GM18867 (cell line): ENCODE data around the gene ACACA.
"Not testable (repeated sequence)": the region's sequence is repeated elsewhere in the genome, so short reads cannot be mapped to it uniquely, and the experiment has no call there.

Experiments
- ATAC-seq: cut with Tn5 transposase; IDR thresholded peaks from one replicate; pipeline ENCODE4 v1.9.1; 2021; ENCODE audit warnings: mild to moderate bottlenecking, moderate library complexity; ENCODE audit not compliant: unreplicated experiment

Gene ACACA

DNA sequence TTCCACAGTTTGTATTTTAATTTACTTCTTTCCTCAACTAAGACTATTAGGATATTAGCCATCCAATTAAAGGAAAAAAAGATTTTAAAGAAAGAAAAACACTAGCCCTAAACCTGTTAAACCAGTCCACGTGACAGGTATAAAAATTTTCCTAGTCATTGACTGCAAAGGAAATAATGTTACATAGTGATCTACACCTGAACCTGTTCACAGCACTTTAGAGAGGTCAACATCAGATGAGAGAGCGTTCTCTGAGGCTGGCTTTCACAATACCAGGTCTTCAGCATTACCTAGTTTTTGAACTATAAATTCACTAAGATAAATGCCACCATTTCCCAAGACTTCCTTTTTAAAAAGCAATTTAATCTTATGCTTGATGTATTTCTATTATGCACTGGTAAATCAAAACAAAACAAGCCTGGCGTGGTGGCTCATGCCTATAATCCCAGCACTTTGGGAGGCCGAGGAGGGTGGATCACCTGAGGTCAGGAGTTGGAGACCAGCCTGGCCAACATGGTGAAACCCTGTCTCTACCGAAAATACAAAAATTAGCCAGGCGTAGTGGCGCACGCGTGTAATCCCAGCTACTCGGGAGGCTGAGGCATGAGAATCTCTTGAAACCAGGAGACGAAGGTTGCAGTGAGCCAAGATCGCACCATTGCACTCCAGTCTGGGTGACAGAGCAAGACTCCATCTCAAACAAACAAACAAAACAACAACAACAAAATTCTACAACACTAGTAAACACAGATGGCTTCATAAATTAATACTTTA lies 49.7 kb downstream of the ACACA start:
- ATAC-seq, result not testable (repeated sequence)

DNA sequence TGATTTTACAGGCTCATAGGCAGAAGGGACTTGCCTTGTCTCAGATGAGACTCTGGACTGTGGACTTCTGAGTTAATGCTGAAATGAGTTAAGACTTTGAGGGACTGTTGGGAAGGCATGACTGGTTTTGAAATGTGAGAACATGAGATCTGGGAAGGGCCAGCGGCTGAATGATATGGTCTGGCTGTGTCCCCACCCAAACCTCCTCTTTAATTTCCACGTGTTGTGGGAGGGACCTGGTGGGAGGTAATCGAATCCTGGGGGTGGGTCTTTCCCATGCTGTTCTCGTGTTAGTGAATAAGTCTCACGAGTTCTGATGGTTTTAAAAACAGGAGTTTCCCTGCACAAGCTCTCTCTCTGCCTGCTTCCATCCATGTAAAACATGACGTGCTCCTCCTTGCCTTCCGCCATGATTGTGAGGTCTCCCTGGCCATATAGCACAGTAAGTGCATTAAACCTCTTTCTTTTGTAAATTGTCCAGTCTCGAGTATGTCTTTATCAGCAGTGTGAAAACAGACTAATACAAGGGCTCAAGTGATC lies 59.7 kb downstream of the ACACA start:
- not testable (repeated sequence) for ATAC-seq

DNA sequence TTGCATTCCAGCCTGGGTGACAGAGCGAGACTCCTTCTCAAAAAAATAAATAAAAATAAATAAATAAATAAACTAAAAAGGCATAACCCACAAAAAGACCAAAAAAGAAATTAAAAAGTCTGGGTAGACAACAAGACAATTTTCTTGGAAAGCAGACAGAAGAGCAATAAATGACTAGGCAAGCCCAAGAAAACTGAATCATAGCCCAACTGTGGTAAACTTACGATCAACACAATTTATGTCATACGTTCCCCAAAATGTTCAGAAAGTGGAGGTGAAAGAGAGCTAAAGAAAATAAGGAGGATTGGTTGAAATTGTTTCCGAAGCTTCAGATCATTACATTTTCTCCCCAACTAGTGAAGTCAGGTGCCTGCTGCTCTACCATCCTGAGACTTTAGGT lies 62.1 kb downstream of the ACACA start:
- ATAC-seq, result no peak

DNA sequence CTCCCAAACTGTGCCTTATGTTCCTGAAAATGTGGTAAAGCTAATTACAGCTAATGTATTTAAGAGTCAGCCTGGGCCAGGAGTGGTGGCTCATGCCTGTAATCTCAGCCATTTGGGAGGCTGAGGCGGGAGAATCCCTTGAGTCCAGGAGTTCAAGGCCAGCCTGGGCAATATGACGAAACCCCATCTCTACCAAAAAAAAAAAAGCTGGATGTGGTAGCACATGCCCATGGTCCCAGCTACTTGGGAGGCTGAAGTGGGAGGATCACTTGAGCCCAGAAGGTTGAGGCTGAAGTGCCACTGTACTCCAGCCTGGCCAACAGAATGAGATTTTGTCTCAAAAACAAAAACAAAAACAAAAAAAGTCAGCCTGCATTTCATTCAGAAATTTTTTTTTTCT lies 64.0 kb downstream of the ACACA start:
- ATAC-seq, result no peak

DNA sequence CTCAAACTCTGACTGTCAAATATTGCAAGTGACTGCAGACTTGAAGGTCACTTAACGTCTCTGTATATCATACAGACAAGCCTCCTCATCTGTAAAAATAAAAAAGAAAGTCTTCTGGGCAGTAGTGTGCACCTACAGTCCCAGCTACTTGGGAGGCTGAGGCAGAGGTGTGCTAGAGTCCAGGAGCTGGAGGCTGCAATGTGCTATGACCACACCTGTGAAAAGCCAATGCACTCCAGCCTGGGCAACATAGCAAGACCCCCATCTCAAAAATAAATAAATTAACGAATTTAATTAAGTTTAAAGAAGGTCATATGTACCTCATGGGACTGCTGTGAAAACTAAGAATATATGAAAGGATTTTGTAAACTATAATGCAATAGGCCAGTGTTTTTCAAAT lies 65.8 kb downstream of the ACACA start:
- ATAC-seq, result no peak

DNA sequence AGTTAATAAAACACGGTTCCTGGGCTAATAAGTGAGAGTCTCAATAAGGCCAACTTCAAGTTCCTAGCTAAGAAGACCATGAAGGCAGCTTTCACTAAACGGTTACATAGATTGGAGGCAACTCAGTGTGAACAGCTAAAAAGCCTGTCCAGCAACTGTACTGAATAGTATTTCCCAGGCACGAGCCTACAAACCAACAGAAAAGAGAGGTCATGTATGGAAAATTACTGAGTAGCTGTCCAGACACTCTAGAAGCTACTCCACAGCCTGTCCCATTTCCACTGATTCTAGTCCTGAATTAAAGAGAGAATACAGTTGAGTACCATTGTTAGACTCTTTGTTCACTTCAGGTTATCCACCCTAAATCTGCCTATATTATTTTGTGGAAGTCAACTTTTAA lies 67.3 kb downstream of the ACACA start:
- ATAC-seq, result no peak

DNA sequence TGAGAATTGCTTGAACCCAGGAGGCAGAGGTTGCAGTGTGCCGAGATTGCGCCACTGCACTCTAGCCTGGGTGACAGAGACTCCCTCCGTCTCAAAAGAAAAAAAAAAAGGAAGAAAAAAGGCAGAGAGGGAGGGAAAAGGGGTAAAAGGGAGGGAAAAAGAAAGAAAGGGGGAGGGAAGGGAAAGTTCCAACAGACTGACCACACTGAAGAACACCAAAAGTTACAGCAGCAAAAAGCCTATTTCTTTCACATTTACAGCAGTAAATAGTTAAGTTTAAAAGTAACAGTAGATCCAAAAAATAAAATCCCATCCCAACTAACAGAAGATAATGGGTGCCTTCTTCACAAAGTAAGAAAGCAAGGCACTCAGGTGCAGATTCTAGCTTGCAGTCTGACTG lies 67.8 kb downstream of the ACACA start:
- no peak for ATAC-seq

DNA sequence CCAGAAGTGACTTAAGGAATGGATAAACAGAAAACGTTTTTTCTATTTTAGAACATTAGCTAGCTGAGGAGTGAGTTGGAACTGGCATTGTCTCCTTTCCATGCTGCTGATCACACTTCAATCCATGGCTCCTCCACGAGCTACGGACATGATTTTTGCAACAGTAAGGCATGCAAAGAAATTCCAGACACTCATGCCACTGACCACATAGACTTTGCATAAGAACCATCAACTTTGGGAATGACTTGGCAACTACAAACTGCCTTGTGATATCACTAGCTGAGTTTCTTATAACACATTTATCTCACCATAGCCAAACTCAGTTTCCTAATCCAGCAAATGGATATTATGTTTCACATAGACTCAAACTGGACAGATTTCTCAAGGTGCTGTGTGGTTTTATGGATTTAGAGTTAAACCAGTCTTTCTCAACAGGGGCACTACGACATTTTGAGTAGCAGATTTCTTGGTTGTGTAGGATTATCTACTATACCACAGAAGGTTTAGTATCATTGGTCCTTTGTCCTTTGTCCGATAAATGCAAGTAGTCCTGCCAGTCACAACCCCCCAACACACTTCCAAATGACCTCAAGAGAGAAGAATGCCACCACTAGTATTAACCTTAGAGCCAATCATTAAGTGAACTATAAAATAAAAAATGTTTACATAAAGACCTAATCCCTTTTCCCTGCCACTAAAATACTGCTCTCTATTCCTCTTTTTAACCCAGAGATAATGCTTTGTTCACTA lies 79.1 kb downstream of the ACACA start:
- ATAC-seq, result no peak

DNA sequence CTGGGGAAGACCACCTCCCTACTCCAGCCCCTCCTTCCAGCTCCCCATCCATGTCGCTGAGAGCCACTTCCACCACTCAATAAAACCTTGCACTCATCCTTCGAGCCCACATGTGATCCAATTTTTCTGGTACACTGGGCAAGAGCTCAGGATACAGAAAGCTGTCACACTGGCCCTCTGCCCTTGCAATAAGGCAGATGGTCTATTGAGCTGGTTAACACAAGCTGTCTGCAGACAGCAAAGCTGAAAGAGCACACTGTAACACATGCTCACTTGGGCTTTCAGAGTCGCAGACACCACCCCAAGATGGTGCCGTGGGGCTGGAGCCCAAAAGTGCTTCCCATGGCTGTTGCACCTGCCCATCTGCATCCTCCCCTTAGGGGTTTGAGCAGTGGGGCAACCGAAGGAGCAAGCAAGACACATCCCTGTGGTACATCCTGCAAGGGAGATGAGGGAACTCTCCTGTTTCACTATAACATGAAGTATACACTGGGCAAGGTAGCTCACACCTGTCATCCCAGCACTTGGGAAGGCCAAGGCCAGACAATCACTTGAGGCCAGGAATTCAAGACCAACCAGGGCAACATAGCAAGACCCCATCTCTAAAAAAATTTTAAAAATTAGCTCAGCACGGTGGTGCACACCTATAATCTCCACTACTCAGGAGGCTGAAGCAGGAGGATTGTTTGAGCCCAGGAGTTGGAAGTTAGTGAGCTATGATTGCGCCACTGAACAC lies 83.6 kb downstream of the ACACA start:
- ATAC-seq, result no peak

DNA sequence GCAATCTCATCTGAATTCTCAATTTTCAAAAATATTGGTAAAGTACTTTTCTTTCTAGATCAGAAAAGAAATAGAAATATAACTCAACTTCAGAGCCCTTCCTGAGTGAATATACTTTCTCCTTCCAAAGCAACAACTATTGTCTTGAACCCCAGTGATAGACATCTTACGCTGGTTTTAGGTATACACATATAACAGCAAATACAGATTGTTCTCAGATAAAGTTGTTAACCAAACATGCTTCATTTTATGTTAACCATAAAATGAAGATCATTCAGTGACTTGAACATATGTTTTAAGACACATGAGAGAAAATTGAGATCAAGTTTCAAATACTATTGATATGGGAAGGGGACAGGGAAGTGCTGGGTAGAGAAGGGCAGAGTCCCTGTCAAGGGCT lies 84.5 kb downstream of the ACACA start:
- ATAC-seq, result no peak

DNA sequence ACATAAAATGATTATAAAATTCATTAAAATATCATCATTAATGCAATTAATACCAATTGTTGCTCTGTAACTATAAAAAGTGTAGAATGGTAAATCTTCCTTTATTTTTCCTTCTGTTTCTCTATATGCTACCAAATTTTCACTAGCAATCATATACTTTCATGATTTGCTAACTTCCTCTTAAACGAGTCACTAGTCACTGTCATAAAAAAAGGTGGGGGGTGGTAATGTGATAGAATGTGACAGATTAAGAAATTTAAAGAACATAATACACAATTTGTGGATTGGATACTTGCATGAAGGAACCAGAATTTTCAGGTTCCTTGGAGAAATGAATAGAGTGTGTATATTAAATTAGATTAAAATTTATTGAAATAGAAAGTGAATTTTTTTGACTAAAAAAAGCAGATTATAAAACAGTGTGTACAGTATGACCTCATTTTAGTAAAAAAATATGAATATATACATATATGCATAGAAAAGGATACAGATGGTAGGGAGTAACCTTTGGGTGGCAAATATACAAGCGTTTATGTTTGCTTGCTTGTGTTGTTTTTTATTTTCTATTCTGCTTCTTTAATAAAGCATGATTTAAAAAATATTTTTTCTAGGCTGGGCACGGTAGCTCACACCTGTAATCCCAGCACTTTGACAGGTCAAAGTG lies 87.6 kb downstream of the ACACA start:
- ATAC-seq, result no peak

DNA sequence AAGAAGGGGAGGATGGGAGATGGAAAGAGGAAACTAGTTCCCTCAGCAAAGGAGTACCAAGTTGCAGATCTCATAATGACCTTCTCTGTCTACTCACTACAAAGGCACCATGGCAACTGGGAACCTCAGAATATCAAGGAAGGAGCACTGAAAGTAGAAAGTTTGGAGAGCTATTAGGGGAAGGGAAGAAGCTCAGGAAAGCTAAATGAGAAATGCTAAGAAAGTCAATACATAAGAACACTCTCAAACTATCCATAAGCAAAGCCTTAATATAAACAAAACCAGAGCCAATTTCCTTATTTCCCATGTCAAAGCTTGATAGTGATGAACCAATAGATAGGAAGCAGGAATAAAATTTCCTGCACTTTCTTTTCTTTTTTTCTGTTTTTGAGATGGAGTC lies 88.8 kb downstream of the ACACA start:
- ATAC-seq, result no peak

DNA sequence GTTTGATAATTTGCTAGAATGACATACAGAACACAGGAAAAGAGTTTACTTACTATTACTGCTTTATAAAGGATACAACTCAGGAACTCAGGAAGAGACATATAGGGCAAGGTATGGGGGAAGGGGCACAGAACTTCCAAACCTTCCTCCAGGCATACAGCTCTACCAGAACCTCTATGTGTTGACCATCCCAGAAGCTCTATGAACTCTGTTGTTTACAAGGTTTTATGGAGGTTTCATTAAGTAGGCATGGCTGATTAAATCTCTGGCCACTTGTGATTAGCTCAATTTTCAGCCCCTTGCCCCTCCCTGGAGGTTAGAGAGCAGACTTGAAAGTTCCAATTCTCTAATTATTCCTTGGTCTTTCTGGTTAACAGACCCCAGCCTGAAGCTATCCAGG lies 91.0 kb downstream of the ACACA start:
- ATAC-seq, result no peak

DNA sequence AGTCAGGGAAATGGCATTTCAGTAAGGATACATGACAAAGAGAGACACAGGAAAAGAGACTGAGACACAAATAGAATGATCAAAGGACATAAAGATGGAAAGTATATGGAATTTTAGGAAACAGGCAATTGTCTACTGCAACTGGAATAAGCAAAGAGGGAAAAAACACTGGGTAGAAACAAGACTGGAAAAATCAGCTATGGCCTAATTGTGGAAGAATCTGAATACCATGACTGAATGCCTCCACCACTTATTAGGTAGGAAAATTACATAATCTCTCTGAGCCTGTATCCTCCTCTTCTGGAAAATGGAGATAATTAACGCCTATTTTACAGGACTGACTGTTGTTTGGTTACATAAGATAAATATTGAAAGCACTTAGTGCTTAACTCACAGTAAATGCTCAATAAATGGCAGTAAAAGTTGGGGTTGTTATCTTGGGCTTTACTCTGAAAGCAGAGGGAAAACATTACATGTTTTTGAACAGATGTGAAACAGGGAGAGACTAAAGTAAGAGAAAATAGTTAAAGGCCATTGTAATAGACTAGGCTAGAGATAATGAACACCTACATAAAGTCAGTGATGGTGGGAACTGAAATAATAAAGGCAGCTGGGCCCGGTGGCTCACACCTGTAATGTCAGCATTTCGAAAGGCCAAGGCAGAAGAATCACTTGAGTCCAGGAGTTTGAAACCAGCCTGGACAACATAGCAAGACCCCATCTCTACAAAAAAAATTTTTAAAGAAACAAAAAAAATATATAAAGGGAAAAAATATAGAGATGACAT lies 94.3 kb downstream of the ACACA start:
- ATAC-seq, result no peak

DNA sequence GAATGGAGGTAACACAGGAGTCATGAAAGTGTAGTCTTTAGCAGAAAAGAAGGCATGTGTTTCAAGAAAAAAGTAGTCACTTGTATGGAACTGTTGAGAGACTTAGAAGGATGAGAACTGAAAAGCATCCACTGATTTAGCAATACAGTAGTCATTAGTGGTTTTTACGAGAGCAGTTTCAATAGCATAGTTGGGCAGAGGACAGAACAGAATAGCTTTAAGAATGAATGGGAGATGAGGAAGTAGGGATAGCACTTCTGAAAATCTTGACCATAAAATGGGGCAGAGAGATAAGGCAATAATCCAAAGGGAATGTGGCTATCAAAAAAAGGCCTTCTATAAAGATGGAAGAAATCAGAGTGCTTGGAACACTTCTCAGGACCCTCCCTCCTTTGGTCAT lies 95.7 kb downstream of the ACACA start:
- ATAC-seq, result no peak

DNA sequence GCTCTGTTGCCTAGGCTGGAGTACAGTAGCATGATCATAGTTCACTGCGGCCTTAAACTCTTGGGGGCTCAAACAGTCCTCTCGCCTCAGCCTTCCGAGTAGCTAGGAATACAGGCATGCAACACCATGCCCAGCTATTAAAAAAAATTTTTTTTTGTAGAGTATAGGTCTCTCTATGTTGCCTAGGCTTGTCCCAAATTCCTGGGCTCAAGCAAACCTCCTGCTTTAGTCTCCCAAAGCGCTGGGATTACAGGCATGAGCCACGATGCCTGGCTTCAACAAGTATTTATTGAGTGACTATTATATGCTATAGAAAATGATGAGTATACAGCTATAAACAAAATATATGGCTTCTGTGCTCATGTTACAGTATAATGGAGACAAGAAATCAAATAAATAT lies 97.6 kb downstream of the ACACA start:
- no peak for ATAC-seq

DNA sequence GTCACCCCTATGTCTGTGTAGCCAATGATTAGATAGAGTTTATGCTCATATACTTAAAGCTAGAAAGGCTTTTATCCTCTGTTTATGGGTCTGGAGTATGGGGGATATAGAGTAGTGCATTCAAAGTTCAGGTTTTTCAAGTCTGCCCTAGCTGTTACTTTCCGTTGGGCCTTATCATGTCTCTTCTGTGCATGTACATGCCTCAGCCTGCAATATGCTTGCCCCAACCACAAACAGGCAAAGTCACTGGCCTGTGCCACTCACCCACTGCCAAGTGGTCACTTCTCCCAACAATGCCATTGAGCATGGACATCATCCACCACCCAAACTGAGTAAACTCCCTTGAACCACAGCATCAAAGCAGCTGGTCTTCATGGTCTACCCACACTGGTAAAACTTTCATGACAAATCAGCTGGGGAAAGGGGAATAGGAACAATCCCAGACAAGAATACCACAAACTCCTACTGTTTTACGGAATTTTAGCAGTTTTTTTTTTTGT lies 101.2 kb downstream of the ACACA start:
- no peak for ATAC-seq

DNA sequence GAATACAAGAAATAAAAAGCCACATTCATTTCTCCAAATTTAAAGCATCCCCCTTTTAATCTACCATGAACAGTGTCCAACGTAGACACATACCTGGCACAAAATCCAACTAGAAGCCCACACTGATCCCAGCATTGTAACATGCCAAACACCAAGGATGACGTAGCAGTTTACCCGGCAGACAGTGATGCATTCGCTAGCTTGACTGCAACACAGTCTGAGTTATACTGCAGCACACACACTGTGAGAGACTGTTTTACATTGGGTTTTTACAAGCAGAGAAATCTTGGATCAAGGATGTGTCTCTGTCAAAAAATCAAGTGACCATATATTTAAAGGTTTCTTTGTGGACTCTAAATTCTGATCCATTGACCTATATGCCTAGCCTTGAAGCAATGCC lies 105.3 kb downstream of the ACACA start:
- ATAC-seq, result no peak

DNA sequence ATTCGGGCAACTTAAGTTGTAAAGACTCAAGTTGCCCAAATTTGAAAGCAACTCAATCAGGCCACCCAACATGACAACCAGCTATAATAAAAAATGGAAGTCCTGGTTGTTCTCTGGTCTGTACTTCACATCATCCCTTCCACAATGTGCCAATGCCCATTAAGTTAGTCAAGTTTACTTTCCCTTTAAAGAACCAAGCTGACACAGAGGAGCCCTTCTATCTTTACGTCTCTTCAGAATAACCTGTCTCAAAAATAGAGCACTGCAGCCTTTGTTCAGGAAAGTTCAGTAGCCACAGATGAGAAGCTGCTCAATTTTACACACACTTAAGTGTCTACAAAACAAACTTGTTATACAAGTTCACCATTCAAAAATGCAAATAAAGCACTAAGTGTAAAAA lies 106.0 kb downstream of the ACACA start:
- ATAC-seq, result no peak
